ENCODE data around the gene SFR1.

The SFR1 gene, protein sequence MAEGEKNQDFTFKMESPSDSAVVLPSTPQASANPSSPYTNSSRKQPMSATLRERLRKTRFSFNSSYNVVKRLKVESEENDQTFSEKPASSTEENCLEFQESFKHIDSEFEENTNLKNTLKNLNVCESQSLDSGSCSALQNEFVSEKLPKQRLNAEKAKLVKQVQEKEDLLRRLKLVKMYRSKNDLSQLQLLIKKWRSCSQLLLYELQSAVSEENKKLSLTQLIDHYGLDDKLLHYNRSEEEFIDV

DNA sequence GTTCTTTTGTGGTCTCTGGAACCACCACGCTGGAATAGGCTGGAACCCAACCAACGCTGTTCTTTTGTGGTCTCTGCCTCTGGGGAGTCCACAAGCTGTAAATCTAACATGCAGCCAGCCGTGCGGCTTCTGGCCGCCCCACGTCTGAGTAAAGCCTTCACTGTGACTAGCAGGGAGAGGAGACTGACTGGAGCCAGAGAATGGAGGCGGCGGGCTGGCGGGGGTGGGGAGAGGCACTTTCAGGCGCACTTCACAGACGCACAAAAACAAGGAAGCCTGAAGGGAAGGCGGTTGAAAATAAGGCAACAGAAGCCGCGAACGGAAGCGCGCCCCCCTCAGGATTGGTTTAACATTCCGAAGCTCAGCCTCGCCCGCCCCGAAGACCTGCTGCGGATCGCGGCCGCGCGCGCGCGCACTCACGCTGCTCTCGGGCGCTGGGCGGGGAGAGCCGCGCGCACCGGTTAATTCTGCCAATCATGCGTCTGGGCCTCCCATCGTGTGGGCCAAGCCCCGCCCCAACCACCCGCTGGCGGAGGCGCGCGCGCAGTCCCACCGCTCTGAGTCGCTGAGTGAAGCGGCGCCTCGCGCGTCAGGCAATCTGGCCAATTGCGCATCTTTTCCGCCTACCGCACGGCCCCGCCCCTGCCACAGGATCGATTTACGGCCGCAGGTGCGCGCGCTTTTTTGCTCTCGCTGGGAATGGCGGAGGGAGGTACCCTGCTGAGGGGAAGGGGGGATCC lies at the start of gene SFR1:
TSS of gene SFR1 (plus strand) at position 687 of the 740 bp plus-strand sequence. CDS start at position 700, 13 bp downstream.
- peak; percentile 99 for DNase-seq (ENCODE audit: low spot score)

DNA sequence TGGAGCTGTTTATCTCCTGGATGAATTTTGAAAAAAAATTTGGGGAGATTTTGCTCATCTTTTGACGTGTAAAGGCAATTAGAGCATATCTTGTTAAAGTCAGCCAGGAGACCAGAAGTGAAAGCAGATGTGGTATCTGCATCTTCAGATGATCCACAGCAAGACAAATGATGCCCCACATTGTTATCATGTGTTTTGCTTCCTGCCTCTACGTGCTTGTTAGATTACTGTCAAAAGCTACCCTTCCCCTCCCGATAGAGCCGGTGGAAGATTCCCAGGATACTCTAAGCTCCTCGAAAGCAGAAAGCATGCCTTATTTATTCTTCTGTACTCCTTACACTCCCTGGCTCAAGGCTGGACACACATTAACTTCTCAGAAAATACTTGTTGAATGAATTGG lies 49.2 kb upstream of the SFR1 start:
- peak; percentile 12 for DNase-seq (ENCODE audit: low spot score)

DNA sequence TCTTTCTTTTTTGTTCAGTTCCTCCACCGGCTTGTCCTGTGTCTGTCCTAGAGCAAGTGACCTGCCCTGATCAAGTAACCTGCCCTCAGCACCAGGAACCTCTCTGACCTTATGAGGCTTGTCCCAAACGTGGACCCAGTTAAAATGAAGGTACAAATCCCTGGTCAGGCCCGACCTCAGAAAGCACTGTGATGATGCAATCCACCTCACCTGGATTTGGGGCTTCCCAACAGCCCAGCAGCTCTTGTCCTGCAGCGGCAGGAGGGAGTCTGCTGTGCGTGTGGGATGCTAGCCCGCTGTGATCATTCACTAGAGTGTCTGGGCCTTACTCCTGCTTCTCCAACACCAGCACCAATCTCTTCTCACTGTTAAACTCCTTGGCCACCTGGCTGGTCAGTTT lies 47.5 kb upstream of the SFR1 start:
- no peak for DNase-seq (ENCODE audit: low spot score)

DNA sequence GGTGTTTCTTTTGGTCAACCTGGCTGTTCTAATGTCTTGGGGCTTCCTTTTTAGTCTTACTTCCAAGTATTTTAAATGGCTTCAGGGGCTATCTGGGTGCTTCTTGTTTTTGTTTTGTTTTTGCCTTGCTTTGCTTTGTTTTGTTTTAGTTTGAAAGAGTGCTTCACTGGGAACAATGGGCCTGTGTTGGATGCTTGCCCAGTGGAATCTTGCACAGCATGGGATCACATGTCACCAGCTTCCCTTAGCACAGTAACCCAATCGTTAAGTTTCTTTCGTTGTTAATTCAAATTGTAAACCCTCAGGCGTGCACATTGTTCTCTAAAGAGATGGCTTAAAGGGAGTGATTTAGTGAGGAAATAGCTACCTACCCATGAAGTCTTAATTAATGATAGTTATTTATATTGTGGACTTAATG lies 45.2 kb upstream of the SFR1 start:
- peak; percentile 45 for DNase-seq (ENCODE audit: low spot score)

DNA sequence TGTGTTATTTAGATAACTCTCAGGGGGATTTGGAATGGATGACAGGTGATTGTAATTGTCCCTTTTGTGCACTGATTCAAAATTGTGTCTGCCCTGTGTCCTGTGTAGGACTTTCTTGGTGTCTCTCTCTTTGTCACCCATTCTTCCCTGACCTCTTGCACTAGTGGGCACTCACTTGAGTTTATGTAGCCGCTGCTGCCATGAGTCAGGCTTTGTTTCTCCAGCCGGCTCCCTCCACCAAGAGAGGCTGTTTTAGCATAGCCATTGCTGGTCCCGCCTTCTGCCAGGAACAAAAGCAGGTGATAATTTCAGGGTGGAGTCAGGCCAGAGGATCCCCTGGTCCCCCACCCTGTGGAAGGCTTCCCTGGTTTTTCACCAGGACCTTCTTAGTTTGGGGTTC lies 44.7 kb upstream of the SFR1 start:
- DNase-seq (ENCODE audit: low spot score) = no peak

DNA sequence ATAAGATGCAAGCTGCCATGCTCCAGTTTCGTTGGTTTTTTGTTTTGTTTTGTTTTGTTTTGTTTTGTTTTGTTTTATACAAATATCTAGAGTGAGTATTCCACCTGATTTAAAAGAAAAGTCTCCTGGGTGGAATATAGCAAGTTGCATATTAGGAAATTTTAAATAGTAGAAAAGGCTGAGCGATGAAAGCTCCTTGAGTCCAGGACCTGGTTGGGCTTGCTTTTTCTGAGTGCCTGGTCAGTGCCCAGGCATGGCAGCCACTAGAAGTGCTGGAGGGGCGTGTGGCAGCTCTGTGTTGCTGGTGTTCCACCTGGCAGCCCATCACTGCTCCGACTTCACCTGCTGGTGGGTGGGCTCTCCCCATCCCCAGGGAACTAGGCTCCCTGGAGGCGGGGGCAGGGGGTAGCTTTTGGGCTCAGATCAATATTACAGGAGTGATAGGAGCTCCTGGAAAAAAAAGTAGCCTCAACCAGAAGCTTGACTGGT lies 44.3 kb upstream of the SFR1 start:
- DNase-seq (ENCODE audit: low spot score) = no peak

DNA sequence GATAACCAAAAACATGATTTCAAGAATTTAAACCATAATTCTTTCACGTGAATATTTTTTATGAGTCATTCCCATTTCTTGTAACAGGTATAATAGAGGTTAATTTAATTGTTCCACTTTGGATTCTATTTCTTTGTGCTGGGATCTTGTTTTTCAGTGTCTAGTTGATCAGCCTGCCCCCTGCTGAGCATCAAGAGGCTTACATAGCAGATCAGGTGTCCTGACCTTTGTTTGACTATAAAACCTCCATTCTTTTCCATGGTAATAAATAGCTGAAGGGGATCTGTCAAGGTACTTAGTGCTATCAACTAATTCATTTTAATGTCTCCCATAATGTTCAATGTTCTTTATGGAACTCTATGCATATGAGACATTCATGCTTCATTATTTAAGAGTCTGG lies 41.2 kb upstream of the SFR1 start:
- DNase-seq (ENCODE audit: low spot score) = no peak

DNA sequence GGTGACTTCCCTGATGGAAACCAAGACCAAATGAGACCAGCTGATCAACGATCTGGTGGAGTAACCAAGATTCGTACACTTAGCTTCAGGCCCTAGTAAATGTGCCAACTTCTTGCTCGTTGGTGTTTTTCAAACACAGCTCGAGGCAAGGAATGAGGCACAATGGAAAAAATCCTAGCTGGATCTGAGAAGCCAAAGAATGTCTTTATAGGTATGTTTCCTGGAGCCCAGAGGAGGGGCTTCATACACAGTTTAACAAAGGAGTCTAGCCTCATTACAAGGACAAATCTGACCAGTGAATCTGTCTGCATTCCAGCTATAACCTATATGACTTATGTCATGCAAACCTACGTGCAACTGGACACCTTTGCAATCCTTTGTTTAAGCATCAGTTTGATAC lies 40.0 kb upstream of the SFR1 start:
- DNase-seq (ENCODE audit: low spot score) = no peak

DNA sequence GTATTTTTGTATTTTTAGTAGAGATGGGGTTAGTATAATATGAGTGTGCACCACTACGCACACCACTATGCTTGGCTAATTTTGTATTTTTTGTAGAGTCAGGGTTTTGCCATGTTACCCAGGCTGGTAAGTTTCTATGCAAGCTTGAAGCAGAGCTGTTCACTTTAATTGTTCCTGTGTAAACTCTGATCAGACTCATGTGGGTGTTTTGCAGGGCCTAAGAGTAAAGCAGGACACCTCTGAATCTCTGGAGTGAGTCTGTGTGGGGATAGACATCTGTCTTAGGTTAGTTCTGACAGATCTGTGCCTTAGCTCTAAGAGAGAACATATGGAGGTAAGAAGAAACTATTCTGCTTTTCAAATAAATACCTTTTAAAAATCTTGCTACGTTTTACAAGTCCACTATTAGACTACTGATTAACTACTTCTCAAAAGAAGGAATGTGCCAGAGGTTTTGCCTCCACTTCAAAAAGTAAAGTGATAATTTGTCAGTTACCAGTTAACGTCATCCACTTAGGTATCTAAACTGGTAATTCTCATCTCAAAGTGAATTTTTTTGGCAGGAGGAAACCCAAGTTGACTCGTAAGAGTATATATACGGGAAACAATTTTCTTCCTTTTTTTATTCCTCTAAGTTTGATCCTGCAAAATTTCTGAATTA lies 37.4 kb upstream of the SFR1 start:
- DNase-seq (ENCODE audit: low spot score) = no peak

DNA sequence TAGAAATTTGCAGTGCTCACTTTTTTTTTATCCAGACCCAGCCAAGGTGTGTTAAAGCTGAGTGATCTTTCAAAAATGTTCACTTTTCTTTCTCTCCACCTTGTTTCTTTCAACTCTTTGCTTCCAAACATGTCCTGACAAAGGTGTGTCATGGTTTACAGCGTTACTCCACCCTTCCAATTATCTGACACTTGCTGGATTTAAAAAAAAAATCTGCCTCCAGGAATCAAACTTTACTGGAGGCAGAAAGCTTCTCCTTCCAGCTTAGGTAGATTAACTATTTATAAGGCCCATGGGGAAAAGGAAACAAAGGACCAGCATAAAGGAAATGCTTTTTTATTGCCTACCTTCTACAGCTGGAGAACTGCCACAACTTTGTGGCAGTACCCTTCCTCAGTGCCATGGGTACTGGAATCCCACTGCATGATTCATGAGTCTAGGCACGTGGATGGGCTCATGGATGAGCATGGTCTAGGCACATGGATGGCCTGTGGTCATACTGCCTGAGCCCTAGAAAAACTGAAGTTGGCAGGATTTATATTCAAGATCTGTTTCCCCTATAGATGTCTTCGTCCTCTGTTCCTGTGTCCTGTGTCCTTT lies 36.1 kb upstream of the SFR1 start, which contains the start of gene COL17A1:
TSS of gene COL17A1 (minus strand) at position 80 of the 600 bp plus-strand sequence. CDS start 5,207 bp downstream, outside the sequence.
- DNase-seq (ENCODE audit: low spot score) = no peak

DNA sequence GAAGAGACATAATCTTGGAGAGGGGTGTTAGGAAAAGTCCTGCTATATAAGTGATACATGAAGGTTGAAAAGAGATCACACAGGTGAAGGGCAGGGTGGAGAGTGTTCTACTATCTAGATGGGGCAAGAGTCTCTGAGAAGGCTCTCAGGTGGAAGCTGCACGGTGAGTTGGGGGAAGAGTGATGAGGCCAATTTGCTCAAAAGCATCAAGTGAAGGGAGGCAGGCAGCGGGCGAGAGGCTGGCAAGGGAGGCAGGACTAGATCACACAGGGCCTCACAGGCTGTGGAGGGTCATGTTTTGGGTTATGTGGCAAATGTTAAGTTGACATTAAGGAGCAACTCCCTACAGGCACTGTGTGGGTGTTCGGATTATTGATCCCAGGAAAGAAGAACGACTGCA lies 33.7 kb upstream of the SFR1 start:
- DNase-seq (ENCODE audit: low spot score) = no peak

DNA sequence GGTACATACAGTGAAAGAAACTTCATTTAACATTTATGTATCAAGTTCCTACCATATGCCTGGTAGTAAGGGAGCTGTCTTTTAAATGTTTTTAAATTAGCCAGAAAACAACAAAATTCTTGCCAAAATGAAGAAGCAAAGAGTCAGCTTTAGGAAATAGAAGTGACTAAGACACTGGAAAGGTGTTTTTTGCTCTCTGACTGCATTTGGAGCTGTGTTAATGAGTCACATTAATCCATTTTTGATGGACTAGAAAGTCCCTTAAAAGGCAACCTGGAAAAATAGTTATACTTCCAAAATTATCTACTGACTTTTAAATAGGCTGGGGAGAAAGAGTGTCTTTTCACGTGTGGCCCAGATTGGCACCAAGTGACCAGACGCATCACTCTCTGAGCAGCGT lies 32.4 kb upstream of the SFR1 start:
- no peak for DNase-seq (ENCODE audit: low spot score)

DNA sequence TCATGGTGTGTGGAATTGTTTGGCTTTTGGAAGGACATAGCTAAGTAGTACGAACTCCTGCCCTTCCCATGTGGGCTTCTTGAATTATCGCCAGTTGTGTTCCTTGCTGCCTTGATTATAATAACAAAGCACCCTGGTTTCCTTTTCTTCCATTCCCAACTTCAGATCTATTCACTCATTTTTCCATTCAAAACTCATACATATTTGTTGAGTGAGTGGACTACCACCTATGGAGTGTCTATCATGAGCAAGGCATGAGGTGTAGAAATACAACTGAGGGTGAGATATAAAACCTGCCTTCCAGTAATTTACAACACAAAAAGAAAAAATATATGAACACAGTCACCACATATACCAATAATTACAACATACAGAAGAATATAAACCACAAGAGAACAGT lies 31.4 kb upstream of the SFR1 start:
- no peak for DNase-seq (ENCODE audit: low spot score)

DNA sequence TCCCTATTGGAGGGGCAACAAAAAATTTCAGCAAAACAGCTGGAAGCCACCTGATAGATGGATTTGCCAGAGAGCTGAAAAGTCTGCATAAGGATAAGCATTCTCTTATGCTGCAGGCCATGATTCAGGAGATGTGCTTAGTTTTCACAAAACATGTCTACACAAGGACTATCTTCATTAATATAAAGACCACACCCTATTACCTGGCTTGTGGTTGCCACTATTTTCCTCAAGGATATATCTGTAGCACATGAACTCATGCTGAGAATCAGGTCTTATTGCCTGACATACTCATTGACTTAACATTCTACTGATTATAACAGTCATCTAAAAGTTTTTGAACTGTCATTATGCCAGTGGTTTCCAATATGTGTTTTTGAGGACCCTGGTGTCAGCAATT lies 29.2 kb upstream of the SFR1 start:
- no peak for DNase-seq (ENCODE audit: low spot score)

DNA sequence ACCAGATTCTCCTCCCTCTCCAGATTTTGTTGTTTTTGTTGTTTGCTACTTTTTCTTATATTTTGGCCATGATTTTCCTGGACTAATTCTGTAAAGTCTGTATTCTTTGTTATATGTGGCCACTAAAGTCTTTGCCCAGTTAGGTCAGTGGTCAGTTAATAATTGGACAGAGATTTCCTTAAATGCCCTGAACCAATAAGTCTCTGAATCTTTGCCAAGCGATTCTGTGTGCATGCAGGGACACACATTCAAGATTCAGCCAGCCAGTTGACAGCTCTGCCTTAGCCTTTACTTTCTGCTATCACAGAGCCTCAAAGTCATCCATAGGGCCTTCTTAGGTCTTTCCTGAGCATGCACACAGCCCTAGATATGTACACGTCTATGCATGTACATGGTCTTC lies 25.3 kb upstream of the SFR1 start:
- no peak for DNase-seq (ENCODE audit: low spot score)

DNA sequence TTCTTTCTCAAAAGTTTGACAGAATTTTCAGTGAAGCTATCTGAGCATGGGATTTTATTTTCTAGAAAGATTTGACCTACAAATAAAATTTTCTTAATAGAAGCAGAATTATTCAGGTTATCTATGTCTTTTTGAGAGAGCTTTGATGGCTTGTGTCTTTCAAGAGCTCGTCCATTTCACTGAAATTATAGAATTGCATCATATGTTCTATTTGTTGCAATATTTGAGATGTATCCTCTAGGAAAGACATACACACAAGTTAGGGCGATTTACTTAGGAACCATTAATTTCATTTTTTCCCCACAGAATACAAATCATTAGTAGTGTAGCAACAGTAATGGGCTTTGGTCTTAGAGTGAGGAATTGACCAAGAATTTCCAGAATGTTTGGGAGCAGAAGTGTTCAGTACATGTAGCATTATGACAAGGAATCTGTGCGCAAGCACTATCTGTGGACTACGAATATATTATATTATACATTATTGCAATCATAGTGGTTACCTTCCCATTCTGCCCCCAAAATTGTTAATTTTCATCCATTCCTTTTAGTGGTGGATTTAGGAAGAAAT lies 23.5 kb upstream of the SFR1 start:
- no peak for DNase-seq (ENCODE audit: low spot score)

DNA sequence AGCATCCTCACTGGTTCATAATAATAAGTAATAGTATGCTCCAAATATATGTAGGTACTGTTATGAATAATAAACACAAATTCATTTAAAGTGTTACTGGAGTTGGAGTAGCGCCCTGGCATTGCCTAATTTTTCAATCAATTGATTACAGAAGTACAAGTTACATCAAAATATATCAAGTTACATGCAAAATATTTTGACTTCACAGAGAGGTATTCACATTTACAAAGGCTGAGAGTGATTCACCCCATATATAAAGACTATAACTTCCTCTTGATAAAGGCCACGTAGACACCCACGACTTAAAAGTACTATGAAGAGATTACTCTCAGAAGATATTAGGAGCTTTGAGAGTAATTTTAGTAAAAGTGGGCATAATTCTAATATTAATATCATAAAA lies 22.7 kb upstream of the SFR1 start:
- no peak for DNase-seq (ENCODE audit: low spot score)

DNA sequence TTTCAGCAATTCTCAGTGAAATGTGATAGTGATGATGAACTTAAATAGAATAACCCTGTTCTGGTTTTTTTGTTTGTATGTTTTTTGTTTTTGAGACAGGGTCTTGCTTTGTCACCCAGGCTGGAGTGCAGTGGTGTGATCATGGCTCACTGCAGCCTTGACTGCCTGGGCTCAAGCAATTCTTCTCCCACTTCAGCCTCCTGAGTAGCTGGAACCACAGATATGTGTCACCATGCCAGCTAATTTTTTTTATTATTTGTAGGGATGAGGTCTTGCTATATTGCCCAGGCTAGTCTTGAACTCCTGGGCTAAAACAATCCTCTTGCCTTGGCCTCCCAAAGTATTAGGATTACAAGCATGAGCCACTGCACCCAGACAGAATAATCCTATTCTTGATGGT lies 22.0 kb upstream of the SFR1 start:
- DNase-seq (ENCODE audit: low spot score) = no peak

DNA sequence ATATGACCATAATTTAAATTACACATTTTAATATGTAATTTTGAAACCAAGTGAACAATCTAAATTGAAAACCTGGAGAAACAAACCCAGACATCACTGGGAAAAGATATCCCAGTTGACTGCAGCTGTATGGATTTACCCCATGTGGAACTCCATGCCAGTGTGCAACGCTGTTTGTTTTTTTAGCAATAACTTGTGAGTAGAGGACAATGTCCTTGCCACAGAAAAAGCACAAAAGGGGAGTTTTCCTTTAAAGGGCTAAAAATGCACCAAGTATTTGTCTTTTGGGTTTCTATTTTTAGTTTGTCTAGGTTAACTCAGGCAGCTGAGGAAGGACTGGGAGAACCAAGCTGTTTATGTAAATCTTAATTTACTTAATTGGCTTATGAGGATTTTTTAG lies 21.2 kb upstream of the SFR1 start:
- no peak for DNase-seq (ENCODE audit: low spot score)

DNA sequence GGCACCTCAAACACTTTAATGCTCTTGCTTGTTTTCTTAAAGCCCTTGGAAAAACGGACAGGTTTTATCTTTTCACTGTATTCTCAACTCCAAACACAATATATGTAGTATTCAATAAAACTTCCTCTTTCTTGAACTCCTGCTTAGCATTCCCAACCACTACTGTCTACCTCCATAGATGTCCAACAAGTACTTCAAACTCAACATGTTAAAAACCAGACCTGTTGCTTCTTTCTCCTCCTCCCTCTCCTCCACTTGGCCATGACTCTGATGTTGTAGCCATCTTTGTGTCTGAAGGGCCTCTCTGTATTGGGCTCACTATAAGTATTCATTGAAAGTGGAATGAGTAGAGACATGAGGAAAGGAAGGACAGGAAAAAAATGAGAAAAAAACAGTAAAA lies 20.1 kb upstream of the SFR1 start:
- DNase-seq (ENCODE audit: low spot score) = no peak

DNA sequence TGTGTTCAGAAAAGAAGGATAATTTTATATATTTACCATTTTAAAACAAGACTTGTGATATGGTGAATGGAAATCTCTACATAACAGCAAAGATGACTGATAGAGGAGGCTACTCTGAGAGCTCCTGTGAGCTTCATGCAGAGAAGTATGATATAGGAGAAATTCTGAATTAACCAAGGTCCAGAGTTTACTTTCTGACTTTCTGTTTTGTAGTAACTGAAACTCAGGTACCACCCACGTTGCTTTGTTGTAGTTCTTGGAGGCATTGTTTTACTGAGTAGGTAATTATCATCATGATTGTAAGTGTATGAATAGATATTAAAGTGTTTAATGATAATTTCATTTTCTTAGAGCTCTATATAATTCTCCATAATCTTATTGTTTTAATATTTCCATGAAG lies 18.0 kb upstream of the SFR1 start:
- DNase-seq (ENCODE audit: low spot score) = no peak

DNA sequence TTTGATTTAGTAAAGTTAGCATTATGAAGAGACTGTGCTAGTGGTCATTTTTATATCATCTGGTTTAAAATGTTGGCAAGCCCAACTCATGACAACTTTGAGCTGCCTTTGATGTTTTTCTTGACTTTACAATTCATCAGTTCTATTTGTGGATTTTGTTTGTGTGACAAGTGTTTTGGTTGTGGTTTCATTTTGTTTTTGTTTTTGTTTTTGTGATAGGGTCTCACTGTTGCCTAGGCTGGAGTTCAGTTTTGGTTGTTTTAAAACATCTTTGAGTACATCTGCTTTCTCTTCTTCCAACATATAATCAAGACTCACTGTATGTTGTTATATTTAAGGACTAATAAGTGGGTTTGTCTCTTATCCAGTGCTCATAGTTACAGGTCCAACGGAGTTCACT lies 17.6 kb upstream of the SFR1 start:
- no peak for DNase-seq (ENCODE audit: low spot score)
